HEK293T (cell line): Measurements from ENCODE around the gene LONP2.

Experiments used
- CTCF ChIA-PET: fragments of 350-600 bp; formaldehyde crosslinking; extraction: SDS; loops from one replicate; lab custom pipeline; 2021; ENCODE audit warnings: antibody characterized with exemption, inconsistent platforms; lab: Yijun Ruan, JAX
- POLR2A ChIA-PET: fragments of 350-600 bp; formaldehyde crosslinking; extraction: SDS; loops from one replicate; lab custom pipeline; 2020; ENCODE audit warnings: antibody characterized with exemption, inconsistent platforms; lab: Yijun Ruan, JAX
- DNase-seq: peaks from one replicate; pipeline ENCODE4 v3.0.0; 2012; ENCODE audit warnings: mixed read lengths; ENCODE audit errors: extremely low spot score
- ARNT ChIP-seq: fragments of 450-650 bp; IDR thresholded peaks from 2 replicates; pipeline ENCODE4 v1.6.1; 2017; ENCODE audit warnings: mild to moderate bottlenecking
- BHLHE40 ChIP-seq: fragments of 450-650 bp; IDR thresholded peaks from 2 replicates; pipeline ENCODE4 v1.6.1; 2016; ENCODE audit warnings: mild to moderate bottlenecking, moderate library complexity, borderline replicate concordance
- CTBP1 ChIP-seq: fragments of 450-650 bp; IDR thresholded peaks from 2 replicates; pipeline ENCODE4 v1.6.1; 2016; ENCODE audit warnings: borderline replicate concordance
- ELF4 ChIP-seq: fragments of 450-650 bp; IDR thresholded peaks from 2 replicates; pipeline ENCODE4 v1.6.1; 2017; ENCODE audit warnings: antibody characterized with exemption
- FOXA1 ChIP-seq: fragments of 450-650 bp; IDR thresholded peaks from 2 replicates; pipeline ENCODE4 v1.6.1; 2016; ENCODE audit warnings: mild to moderate bottlenecking
- FOXK2 ChIP-seq: fragments of 450-650 bp; IDR thresholded peaks from 2 replicates; pipeline ENCODE4 v1.6.1; 2016; ENCODE audit warnings: mild to moderate bottlenecking
- FOXM1 ChIP-seq: fragments of 450-650 bp; IDR thresholded peaks from 2 replicates; pipeline ENCODE4 v1.6.1; 2017; ENCODE audit warnings: mild to moderate bottlenecking, borderline replicate concordance
- HDGF ChIP-seq: fragments of 450-650 bp; IDR thresholded peaks from 2 replicates; pipeline ENCODE4 v1.6.1; 2017; ENCODE audit warnings: antibody characterized with exemption, borderline replicate concordance
- L3MBTL2 ChIP-seq: fragments of 450-650 bp; conservative IDR thresholded peaks from 2 replicates; pipeline ENCODE4 v1.6.1; 2016; ENCODE audit warnings: mild to moderate bottlenecking
- LEF1 ChIP-seq: fragments of 450-650 bp; IDR thresholded peaks from 2 replicates; pipeline ENCODE4 v1.6.1; 2017; ENCODE audit warnings: mild to moderate bottlenecking, borderline replicate concordance
- NFRKB ChIP-seq: fragments of 450-650 bp; IDR thresholded peaks from 2 replicates; pipeline ENCODE4 v1.6.1; 2016; ENCODE audit warnings: mild to moderate bottlenecking, moderate library complexity
- SP1 ChIP-seq: fragments of 450-650 bp; IDR thresholded peaks from 2 replicates; pipeline ENCODE4 v1.6.1; 2017
- SUZ12 ChIP-seq: fragments of 450-650 bp; IDR thresholded peaks from 2 replicates; pipeline ENCODE4 v1.6.1; 2016; ENCODE audit warnings: mild to moderate bottlenecking
- TARDBP ChIP-seq: fragments of 450-650 bp; IDR thresholded peaks from 2 replicates; pipeline ENCODE4 v1.6.1; 2016
- ZNF384 ChIP-seq: fragments of 450-650 bp; IDR thresholded peaks from 2 replicates; pipeline ENCODE4 v1.6.1; 2016
- TF ChIP-seq, protein P1 (sequence below): fragments of 450-650 bp; IDR thresholded peaks from 2 replicates; pipeline ENCODE4 v1.6.1; 2016

LONP2 gene

DNA sequence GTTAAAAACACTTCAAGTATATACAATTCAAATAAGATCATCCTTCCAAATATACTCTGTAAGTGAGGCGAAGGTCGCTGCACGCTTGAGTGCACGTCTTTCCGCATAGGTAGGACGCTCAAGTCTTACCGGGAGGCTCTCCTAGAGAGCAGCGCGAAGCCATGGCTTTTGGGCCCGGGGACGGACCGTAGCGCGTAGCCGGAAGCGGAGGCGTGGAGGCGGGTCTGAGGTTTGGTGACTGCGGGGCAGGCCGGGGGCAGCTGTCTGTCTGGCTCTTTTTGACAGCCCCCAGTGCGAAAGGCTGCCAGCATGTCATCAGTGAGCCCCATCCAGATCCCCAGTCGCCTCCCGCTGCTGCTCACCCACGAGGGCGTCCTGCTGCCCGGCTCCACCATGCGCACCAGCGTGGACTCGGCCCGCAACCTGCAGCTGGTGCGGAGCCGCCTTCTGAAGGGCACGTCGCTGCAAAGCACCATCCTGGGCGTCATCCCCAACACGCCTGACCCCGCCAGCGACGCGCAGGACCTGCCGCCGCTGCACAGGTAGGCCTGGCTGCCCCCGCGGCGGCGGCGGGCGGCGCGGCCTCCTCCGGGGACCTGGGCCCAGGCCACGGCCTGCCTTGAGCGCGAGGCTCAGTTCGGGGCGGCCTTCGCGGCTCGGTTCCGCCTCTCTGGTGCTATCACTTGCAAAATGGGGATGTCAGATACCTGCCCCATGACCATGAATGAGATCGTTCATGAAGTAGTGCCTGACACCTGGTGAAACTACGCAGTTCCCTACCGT lies at the start of gene LONP2:
Gene LONP2 (plus strand): TSS at position 221 of the 783 bp plus-strand sequence. CDS start 89 bp downstream, at position 310.
- DNase-seq: peak; percentile 81
- TF ChIP-seq ELF4 (peak; percentile 48; the same call in 1 of the 2 replicates), BHLHE40 (no peak), LEF1 (no peak), L3MBTL2 (peak; percentile 44; the same call in 1 of the 2 replicates)
- TF ChIP-seq, protein P1, sequence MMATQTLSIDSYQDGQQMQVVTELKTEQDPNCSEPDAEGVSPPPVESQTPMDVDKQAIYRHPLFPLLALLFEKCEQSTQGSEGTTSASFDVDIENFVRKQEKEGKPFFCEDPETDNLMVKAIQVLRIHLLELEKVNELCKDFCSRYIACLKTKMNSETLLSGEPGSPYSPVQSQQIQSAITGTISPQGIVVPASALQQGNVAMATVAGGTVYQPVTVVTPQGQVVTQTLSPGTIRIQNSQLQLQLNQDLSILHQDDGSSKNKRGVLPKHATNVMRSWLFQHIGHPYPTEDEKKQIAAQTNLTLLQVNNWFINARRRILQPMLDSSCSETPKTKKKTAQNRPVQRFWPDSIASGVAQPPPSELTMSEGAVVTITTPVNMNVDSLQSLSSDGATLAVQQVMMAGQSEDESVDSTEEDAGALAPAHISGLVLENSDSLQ: peak; percentile 70
- ChIA-PET CTCF (no interaction called here), POLR2A (interaction anchor here (1.4 kb wide), 1 partner anchor 141 kb away, joined by 5 read pairs; the partner anchor contains the start of gene SIAH1)

GRCh38 chr16:48194828-48195556 lies 49.1 kb upstream of the LONP2 start:
- ChIA-PET POLR2A (no interaction called here), CTCF (no interaction called here)
- no peak for TF ChIP-seq FOXK2
- TF ChIP-seq ZNF384: no peak
- TF ChIP-seq, protein P1: no peak
- no peak for TF ChIP-seq BHLHE40
- TF ChIP-seq TARDBP: no peak
- TF ChIP-seq SUZ12: no peak
- TF ChIP-seq SP1: no peak
- no peak for TF ChIP-seq LEF1
- no peak for DNase-seq

GRCh38 chr16:48197294-48197693 lies 46.8 kb upstream of the LONP2 start:
- no peak for TF ChIP-seq BHLHE40
- no peak for TF ChIP-seq SP1
- POLR2A ChIA-PET: no interaction called here
- DNase-seq: no peak
- CTCF ChIA-PET: no interaction called here

GRCh38 chr16:48201515-48202201 lies 42.4 kb upstream of the LONP2 start:
- TF ChIP-seq BHLHE40: no peak
- no peak for TF ChIP-seq SUZ12
- TF ChIP-seq HDGF: no peak
- TF ChIP-seq NFRKB: no peak
- no peak for TF ChIP-seq CTBP1
- CTCF ChIA-PET: no interaction called here
- DNase-seq: no peak
- POLR2A ChIA-PET: no interaction called here

- DNase-seq: no peak
- ChIA-PET CTCF (no interaction called here), POLR2A (no interaction called here)
- TF ChIP-seq TARDBP (no peak), NFRKB (no peak), SP1 (no peak), ZNF384 (no peak), FOXM1 (no peak), FOXK2 (no peak), ARNT (no peak), CTBP1 (no peak), BHLHE40 (no peak), HDGF (no peak), L3MBTL2 (no peak), SUZ12 (no peak), FOXA1 (no peak)
- TF ChIP-seq, protein P1: no peak
Measured at GRCh38 chr16:48203974-48204824, 39.9 kb upstream of the LONP2 start.

GRCh38 chr16:48204825-48205151 lies 39.3 kb upstream of the LONP2 start:
- DNase-seq: no peak
- CTCF ChIA-PET: no interaction called here
- POLR2A ChIA-PET: no interaction called here
- TF ChIP-seq ELF4: no peak
- no peak for TF ChIP-seq NFRKB
- TF ChIP-seq SP1: no peak
- no peak for TF ChIP-seq TARDBP
- TF ChIP-seq FOXK2: no peak
- TF ChIP-seq BHLHE40: no peak
- no peak for TF ChIP-seq FOXM1
- no peak for TF ChIP-seq HDGF
- no peak for TF ChIP-seq LEF1
- TF ChIP-seq, protein P1: no peak
- no peak for TF ChIP-seq ZNF384
- TF ChIP-seq L3MBTL2: no peak
- no peak for TF ChIP-seq SUZ12
- TF ChIP-seq FOXA1: no peak
- no peak for TF ChIP-seq ARNT
- no peak for TF ChIP-seq CTBP1
